ENCODE results near the gene DAB2IP.

DAB2IP gene

GRCh38 chr9:121772600-121773285 lies 121.3 kb downstream of the DAB2IP start:
- DNase-seq (ENCODE audit: insufficient read length, low spot score) (no peak), FAIRE-seq (no peak)

- FAIRE-seq (no peak), DNase-seq (ENCODE audit: insufficient read length, low spot score) (no peak)
Observed at GRCh38 chr9:121773286-121773953, 122.0 kb downstream of the DAB2IP start.

GRCh38 chr9:121773954-121774714 lies 122.7 kb downstream of the DAB2IP start:
- no peak for DNase-seq (ENCODE audit: insufficient read length, low spot score)
- no peak for FAIRE-seq

GRCh38 chr9:121774715-121775613 lies 123.5 kb downstream of the DAB2IP start:
- FAIRE-seq = no peak
- DNase-seq (ENCODE audit: insufficient read length, low spot score) = no peak

GRCh38 chr9:121776001-121776738 lies 124.7 kb downstream of the DAB2IP start:
- DNase-seq (ENCODE audit: insufficient read length, low spot score) (no peak), FAIRE-seq (no peak)

- FAIRE-seq = no peak
Observed at GRCh38 chr9:121776739-121777637, 125.6 kb downstream of the DAB2IP start.

GRCh38 chr9:121778252-121779225 lies 127.1 kb downstream of the DAB2IP start:
- no peak for FAIRE-seq

More at GRCh38 chr9:121776739-121777637, 125.6 kb downstream of the DAB2IP start:
- DNase-seq (ENCODE audit: insufficient read length, low spot score) = no peak

GRCh38 chr9:121779381-121780117 lies 128.1 kb downstream of the DAB2IP start:
- no peak for DNase-seq (ENCODE audit: insufficient read length, low spot score)
- FAIRE-seq = no peak

More at GRCh38 chr9:121778252-121779225, 127.1 kb downstream of the DAB2IP start:
- DNase-seq (ENCODE audit: insufficient read length, low spot score) = no peak

GRCh38 chr9:121780177-121781040 lies 129.0 kb downstream of the DAB2IP start:
- FAIRE-seq (no peak), DNase-seq (ENCODE audit: insufficient read length, low spot score) (no peak)

- DNase-seq (ENCODE audit: insufficient read length, low spot score) (no peak), FAIRE-seq (no peak)
Observed at GRCh38 chr9:121781145-121781548, 129.7 kb downstream of the DAB2IP start.

- no peak for DNase-seq (ENCODE audit: insufficient read length, low spot score)
- FAIRE-seq = no peak
Observed at GRCh38 chr9:121781701-121782464, 130.4 kb downstream of the DAB2IP start.

- DNase-seq (ENCODE audit: insufficient read length, low spot score) = no peak
- FAIRE-seq = no peak
Observed at GRCh38 chr9:121782514-121783110, 131.2 kb downstream of the DAB2IP start.

- no peak for DNase-seq (ENCODE audit: insufficient read length, low spot score)
- FAIRE-seq = no peak
Observed at GRCh38 chr9:121783111-121783510, 131.7 kb downstream of the DAB2IP start.

- no peak for DNase-seq (ENCODE audit: insufficient read length, low spot score)
- FAIRE-seq = no peak
Observed at GRCh38 chr9:121783521-121784507, 132.4 kb downstream of the DAB2IP start.

Measured in GM19239 (cell line).